ENCODE measurements around the gene FBXW11.
"Not testable (repeated sequence)": the region's sequence is repeated elsewhere in the genome, so short reads cannot be mapped to it uniquely, and the experiment has no call there.

Gene FBXW11

GRCh38 chr5:172006321-172007174 is at the start of gene FBXW11:
Gene FBXW11, minus strand, starts transcription at chr5:172006638. Its CDS starts 136 bp downstream, at chr5:172006502.
- peak; percentile 88 for DNase-seq

DNA sequence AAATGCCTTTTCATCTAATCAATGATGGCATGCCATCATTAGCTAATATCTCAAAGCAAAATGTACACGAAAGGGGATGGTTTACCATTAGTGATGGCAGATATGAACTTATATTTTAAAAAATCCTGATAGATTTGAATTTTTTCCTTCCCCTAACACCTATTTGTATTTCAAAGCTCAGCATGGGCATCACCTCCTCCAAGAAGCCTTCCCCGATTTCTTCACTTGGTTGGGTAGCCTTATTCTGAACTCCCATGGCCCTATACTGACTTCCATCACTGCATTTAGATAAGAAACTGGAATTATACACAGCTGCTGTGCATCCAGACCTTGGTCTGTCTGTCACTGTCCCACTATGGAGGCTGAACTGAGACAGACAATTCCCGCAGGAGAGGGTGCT is 49.6 kb upstream of the FBXW11 start:
- no peak for DNase-seq

GRCh38 chr5:172055421-172055820 is 49.0 kb upstream of the FBXW11 start:
- no peak for DNase-seq

GRCh38 chr5:172054611-172055153 is 48.2 kb upstream of the FBXW11 start:
- DNase-seq: no peak

GRCh38 chr5:172052450-172053236 is 46.2 kb upstream of the FBXW11 start:
- DNase-seq: no peak

- DNase-seq: no peak
These were observed 45.4 kb upstream of the FBXW11 start for GRCh38 chr5:172051643-172052339.

DNA sequence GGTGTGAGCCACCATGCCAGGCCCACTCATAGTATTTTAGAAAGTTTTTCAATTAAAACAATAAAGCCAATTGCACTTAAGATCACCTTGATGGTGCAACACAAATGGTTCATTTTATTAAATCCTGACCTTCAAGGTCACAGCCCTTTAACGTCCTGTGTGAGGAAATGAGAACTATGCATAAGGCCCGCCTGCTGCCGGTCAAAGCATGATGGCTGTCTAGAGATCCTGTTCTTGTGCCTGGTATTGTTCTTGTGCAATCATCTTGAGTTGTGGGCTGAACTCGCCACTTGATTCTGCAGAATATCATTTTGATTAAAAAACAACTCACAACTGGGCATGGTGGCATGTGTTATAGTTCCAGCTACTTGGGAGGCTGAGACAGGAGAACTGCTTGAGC is 43.6 kb upstream of the FBXW11 start:
- DNase-seq: no peak

DNA sequence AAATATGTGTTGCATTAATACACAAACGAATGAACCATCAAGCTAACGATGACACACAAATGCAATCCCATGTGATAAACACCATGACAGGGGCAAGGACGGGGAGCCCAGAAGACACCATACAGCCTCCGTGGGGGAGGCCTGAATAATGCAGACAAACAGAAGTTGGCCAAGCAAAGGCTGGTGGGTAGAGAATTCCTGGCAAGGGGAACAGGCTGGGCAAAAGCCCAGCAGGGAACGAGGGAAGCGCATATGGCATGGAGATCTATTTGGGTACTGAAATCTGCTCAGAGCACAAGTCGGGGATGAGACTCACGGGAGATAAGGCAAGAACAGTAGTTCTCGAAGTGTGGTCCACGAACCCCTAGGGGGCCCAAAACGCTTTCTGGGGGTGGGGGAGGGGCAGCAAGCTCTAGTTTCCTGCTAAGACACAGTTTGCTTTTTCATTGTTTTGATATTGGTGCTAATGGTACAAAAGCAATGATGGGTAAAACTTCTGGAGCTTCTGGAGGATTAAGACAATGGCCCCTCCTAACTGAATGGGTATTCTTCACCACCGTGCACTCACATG is 42.9 kb upstream of the FBXW11 start:
- DNase-seq: no peak

- DNase-seq: no peak
These were observed 42.2 kb upstream of the FBXW11 start for GRCh38 chr5:172048539-172049101.

DNA sequence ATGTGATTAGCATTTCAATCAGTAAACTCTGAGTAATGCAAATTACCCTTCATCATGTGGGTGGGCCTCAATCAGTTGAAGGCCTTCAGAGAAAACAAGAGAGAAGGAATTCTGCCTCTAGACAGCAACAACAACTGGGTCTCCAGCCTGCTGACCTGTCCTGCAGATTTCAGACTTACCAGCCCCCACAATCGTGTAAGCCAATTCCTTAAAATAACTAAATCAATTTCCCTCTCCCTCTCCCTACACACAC is 41.7 kb upstream of the FBXW11 start:
- no peak for DNase-seq

DNA sequence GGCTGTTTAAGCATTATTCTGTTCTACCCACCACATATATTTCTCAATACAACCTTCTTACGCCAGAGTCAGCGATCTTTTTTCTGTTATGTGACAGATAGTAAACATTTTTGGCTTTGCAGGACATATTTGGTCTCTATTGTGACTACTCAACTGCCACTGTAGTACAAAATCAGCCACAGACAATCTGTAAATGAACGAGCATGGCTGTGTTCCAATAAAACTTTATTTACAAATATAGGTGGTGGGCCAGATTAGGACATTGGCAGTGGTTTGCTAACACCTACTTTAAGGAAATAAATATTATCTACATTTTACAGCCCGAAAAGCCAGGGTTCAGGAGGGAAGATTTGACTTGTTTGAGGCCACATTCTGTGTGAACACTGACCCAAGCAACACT is 40.2 kb upstream of the FBXW11 start:
- no peak for DNase-seq

DNA sequence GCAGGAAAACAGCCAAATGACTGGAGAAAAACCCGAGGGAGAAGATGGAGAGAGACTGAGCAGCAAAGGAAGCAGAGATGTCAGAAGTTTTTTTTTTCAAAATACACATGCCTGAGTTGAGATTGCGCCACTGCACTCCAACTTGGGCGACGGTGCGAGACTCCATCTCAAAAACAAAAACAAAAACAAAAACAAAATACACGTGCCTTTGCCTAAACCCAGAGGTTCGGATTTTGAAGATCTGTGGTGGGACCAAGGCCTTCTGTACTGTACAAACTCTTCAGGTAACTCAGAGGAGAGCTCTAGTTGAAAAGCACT is 38.8 kb upstream of the FBXW11 start:
- no peak for DNase-seq

DNA sequence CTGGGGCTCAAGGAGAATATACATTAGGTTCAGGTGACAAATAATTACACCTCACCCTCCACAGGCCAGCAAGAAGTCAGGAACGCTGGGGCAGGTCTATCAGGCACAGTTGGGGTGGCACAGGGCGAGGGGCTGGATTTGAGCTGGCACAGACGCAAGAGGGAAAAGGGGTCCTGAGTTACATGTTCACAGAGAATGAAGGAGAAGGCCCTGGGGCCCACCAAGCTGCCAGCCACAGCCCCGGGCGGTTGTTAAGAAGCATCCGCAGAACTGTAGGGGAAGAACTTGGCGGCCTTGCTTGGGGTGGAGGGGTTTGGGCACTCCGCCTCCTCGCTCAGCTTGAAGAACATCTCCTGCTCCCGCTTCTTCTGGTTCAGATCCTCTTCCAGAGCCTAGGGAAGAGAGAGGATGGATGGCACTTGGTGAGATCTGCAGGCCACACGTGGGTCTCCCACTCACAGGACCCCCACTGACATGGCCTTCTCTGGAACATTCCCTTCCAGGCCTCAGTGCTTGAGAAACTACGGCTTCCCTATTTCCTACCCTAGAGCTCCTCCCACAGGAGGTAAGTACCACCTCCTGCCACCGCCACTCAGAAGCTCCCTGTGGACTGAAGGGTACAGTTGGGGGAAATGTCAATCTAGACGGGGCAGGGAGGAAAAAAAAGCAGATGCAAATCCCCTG is 38.3 kb upstream of the FBXW11 start:
- DNase-seq: no peak

DNA sequence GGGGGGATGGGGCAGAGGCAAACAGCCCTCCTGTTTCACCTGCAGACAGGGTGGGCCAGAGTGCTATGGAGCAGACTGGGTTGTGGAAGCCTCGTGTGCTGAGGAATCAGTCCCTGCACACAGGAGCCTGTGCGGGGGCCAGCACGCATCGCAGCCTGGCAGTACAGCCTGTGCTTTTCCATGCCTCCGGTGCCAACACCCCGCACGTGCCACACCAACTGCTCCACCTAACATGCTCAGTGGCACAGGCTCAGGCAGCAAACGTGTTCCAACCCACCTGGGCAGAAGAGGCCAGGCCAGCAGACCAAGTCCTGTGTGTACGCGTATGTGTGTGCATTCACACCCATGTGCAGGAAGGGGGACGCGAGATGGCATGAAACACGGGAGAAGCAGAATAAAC is 37.4 kb upstream of the FBXW11 start:
- DNase-seq: no peak

GRCh38 chr5:172042183-172042582 is 35.7 kb upstream of the FBXW11 start:
- no peak for DNase-seq

- DNase-seq: no peak
These were observed 31.7 kb upstream of the FBXW11 start for GRCh38 chr5:172038167-172038566.

GRCh38 chr5:172035049-172035448 is 28.6 kb upstream of the FBXW11 start:
- no peak for DNase-seq

GRCh38 chr5:172031894-172032461 is 25.5 kb upstream of the FBXW11 start:
- no peak for DNase-seq

GRCh38 chr5:172029876-172030275 is 23.4 kb upstream of the FBXW11 start:
- DNase-seq: no peak

DNA sequence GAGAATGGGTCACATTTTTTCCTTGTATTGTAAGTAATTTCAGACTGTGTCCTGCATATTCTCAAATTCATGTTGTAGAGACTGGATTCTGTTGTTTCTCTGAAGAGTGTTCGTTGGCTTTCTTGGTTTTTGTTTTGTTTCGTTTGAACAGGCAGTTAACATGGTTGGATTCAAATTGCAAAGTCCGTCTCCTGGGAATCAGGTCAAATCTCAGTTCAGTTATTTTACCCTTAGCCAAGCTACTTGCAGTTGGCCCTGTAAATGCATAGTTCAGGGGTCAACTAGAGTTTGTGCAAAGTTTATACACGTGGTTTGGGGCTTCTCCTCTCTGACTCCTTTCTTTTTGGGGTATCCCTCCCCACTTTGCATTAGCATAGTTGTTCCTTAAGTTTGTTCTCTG is 21.7 kb upstream of the FBXW11 start:
- DNase-seq: no peak

DNA sequence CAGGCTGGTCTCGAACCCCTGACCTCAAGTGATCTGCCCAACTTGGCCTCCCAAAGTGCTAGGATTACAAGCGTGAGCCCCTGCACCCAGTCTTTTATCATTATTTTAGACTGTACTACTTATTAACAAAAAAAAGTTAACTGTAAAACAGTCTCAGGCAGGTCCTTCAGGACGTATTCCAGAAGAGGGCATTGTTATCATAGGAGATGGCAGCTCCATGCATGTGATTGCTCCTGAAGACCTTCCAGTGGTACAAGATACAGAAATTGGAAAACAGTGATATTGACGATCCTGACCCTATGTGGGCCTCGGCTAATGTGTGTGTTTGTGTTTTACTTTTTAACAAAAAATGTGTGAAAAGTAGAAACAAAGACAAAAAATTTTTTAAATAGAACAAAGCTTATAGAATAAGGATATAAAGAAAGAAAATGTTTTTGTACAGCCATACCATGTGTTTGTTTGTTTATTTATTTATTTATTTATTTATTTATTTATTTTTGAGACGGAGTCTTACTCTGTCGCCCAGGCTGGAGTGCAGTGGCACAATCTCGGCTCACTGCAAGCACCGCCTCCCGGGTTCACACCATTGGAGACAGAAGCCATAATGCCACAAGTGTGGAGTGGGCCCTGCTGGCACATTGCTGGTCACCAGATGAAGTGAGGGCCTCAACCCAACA is 13.8 kb upstream of the FBXW11 start:
- not testable (repeated sequence) for DNase-seq

Data from SIG-M5 (cell line).